HG02763 (cell line): ENCODE data around the gene ULK1.

Experiments
- ATAC-seq: cut with Tn5 transposase; IDR thresholded peaks from one replicate; pipeline ENCODE4 v1.9.1; 2021; ENCODE audit warnings: mild to moderate bottlenecking, moderate library complexity; ENCODE audit not compliant: unreplicated experiment

The ULK1 gene

DNA sequence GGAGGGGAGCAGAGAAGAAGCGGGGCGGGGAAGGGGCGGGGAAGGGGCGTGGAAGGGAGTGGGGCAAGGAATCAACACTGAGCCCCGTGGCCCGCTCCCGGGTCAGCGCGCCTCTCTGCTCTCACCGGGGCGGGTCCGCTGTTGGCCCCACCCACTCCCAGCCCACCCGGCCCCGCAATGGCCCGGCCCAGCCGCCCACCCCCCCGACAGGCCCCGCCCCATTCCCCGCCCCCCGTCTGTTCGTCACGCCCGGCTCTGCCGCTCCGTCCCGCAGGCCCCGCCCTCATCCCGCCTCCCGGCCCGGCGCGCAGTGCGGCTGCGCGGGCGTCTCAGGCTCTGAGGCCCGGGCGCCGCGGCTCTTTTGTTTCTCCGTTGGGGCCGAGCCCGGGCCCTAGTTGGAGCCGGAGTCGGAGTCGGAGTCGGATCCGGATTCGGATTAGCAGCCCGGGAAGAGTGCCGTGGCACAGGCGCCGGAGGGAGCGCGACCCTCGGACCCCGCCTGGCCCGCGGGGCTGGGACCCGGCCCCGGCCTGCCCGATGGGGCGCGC, at the start of gene ULK1:
Gene ULK1, plus strand, starts transcription at position 310 of the 548 bp plus-strand sequence. CDS start 380 bp downstream, outside the sequence.
- peak; percentile 79 for ATAC-seq

DNA sequence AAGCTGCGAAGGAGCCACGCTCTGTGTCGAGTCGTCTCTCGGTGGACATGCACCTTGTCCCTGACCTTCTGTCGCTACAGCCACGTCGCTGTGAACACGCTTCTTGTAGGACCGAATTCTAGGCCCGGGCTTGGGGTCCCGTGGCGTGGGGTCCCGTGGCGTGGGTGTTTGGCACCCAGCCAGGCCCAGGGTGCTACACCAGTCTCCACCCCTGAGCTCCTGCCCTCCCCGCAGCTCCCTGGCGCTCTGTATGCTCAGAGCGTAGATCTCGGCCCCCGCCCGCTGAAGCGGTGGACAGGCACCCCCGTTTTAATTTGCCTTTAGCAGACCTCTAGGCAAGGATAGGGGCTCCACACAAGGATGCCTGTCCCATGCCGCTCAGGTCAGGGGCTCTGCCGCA, 49.8 kb upstream of the ULK1 start:
- no peak for ATAC-seq

DNA sequence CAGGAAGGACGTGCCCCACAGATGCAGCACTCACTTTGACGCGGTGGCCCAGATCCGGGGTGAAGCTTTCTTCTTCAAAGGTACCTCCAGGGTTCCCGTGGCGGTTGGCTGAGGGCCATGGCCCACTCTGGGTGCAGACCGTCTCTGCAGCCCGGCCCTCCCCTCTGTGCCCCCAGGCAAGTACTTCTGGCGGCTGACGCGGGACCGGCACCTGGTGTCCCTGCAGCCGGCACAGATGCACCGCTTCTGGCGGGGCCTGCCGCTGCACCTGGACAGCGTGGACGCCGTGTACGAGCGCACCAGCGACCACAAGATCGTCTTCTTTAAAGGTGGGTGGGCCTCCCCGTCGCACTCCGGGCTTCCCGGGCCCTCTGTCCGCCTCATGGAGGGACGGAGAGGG, 49.3 kb upstream of the ULK1 start:
- ATAC-seq, result no peak

DNA sequence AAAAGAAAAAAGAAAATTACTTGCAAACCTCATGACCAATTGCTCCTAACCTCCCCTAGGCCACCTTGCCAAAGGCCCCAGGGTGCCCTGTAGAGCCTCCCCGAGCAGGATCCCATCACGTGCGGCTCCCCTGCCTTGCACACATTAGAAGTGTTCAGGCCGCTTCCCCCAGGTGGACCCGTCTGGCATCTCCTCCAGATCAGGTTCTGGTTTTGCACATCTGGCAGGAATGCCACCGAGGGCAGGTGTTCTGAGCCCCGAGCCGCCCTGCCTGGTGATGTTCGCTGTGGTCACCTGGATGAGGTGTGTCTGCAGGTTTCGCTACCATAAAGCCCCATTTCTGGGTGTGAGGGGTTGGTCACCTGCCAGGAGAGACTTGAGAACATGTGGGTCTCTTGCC, 47.0 kb upstream of the ULK1 start:
- ATAC-seq, result no peak

DNA sequence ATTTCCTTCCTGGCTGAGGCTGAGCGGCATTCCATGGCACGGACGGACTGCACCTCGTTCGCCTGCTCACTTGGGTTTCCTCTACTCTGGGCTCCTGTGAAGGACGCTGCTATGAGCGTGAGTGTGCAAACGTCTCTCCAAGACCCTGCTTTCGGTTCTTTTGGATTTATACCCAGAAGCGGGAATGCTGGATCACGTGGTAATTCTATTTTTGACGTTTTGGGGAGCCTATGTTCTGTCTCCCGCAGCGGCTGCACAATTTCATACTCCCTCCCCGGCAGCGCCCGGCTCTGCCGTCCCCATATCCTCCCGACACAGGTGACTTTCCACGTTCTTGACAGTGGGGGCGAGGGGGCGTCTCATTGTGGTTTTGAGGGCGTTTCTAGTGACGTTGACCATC, 45.7 kb upstream of the ULK1 start:
- no peak for ATAC-seq

DNA sequence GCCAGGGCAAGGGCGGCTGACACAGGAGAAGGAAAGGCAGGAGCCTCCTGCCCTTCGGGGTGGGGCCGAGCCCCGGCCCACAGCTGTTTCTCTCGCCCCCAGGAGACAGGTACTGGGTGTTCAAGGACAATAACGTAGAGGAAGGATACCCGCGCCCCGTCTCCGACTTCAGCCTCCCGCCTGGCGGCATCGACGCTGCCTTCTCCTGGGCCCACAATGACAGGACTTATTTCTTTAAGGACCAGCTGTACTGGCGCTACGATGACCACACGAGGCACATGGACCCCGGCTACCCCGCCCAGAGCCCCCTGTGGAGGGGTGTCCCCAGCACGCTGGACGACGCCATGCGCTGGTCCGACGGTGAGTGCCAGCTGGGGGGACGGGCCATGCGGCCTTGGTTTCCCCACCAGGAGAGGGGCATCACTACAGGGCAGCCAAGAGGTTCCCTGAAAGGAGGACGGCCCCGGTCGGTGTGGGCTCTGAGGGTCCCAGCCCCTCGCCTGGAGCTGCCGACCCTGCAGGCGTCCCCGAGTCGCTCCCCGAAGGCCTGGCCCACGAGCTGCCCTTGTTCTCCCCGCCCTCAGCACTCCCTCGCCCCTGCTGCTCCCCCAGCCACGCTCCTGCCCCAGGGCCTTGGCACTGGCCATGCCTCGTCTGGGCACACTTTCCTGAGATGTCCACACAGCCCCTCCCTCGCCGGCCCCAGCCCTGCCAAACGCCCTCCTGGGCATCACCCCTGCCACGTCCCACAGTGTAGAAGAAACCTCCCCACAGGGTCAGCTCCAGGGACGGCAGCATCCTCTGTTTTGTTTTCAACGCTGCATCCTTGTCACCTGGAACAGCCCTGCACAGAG, 44.5 kb upstream of the ULK1 start:
- ATAC-seq, result no peak

DNA sequence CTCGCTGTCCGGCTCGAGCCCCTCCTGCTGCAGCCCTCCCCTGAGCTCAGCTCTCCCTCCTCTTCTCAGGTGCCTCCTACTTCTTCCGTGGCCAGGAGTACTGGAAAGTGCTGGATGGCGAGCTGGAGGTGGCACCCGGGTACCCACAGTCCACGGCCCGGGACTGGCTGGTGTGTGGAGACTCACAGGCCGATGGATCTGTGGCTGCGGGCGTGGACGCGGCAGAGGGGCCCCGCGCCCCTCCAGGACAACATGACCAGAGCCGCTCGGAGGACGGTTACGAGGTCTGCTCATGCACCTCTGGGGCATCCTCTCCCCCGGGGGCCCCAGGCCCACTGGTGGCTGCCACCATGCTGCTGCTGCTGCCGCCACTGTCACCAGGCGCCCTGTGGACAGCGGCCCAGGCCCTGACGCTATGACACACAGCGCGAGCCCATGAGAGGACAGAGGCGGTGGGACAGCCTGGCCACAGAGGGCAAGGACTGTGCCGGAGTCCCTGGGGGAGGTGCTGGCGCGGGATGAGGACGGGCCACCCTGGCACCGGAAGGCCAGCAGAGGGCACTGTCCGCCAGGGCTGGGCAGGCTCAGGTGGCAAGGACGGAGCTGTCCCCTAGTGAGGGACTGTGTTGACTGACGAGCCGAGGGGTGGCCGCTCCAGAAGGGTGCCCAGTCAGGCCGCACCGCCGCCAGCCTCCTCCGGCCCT, 43.4 kb upstream of the ULK1 start:
- ATAC-seq, result no peak

DNA sequence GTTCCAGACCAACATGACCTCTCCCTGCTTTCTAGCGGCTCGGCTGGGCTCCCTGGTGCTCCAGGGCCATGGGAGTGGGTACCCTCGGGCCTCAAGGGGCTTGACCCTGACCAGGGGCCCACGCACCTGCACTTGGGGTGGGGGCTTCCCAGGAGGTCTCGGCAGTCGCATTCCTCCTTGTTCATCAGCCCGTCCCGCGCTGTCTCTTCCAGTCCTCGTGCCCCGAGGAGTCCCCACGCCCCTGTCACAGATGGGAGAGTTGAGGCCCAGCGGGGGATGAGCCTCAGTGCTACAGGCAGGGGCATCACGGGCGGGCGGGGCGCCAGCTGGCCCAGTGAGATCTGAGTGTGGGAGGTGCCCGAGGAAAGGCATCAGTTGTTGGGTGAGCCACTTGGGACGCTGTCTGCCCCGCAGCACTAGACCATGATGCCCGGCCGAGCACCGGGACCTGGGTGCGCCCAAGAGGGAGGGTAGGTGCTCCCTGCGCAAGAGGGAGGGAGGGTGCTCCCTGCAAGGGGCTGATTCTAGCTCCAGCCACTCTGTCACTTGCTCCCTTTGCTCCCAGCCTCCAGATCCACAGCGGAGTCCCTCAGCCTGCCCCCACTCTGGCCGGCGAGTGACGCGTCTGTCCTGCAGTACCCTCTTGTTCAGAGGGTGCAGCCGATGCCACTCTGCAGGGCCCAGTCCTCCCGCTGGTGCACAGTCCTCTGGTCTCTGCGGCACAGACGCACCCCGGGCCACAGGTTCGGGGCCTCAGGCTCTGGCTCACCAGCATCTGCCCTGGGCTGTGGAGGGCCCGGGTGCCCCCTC, 42.5 kb upstream of the ULK1 start:
- ATAC-seq, result no peak

DNA sequence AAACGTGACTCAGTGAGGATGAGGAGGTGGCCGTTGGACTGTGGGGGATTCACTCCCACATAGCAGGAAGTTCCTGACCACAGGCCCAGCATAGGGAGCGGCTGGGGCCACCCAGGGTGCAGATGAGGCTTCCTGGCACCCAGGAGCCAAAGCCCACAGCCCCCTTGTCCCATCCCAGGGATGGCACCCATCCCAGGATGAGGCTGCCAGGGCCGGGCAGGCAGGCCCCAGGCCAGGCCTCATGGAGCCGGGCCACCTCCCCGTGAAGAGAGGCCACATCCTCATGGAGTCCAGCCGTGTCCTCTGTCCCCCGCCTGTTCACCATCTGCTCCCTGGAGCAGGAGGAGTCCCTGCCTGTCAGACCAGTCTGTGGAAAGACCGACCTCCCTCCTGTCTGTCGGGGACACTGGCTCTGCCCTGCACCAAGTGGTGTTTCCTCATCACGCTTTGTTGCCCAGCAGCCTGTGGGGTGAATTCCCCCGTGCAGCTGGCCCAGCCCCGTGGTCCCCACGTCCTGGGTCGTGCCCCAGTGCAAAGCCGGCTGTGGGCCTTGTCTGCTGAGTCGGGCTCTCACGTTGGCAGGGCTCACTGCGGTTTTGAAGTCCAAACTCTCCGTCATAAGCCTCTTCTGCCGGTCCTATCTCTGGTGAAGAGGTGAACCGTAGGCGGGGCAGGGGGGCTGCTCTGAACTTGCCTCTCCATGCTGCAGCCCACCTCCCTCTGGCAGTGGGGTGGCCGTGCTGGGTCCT, 41.7 kb upstream of the ULK1 start:
- ATAC-seq, result no peak

DNA sequence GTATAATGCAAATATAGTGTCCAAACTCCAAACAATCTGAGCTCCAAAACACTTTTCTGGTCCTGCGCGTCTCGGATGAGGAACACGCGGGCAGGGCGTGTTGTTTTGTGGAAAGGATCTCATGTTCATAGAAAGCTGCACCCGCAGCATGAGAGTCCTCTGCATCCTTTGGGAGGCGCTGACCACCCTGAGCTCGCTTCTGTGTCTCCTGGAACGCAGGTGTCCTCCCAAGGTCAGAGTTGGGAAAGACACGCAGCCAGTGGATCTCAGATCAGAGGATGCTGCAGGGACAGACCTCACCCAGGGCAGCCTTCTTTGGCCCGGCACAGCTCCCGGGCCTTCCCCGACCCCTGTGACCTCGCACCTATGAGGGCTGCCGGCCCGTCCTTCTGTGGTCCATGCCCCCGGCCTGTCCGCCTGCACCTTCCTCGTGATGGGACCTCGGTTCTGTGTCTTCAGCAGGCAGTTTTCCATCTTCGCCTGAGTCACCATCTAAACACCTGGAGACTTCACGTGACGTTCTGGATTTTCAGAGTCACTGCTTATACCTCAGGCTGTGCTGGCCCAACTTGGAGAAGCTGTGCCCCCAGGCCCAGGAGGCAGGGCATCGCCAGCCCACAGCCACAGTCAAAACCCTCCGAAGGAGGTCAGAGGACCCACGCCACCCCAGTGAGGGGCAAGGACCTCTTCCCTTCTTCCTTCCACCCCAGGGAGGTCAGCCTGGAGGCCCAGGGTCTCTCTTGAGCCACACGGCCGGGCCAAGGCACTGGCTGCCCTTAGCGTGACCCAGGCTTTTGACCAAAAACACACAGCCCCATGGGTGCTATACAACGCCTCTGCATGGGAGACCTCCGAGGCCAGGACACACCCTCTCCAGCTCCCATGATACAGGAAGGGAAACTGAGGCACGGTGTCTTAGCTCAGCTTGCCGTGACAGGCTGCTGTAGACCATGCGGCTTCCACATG, 40.3 kb upstream of the ULK1 start:
- no peak for ATAC-seq

DNA sequence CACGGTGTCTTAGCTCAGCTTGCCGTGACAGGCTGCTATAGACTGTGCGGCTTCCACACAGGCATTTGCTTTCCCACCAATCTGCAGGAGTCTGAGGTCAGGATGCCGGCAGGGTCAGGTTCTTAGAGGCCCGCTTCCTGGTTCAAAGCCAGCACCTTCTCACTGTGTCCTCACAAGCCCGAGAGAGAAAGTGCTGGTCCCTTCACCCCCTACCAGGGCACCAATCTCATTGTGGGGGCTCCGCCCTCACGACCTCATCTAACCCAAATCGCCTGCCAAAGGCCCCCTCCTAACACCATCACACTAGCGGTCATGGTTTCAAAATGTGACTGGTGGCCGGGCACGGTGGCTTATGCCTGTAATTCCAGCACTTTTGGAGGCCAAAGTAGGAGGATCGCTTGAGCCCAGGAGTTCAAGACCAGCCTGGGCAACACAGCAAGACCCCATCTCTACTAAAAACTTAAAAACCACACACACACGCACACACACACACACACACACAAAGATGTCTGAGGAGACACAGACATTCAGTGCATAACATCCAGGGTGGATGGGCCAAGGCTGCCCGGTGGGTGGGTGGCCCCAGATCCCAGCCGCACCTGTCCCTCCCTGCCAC, 39.5 kb upstream of the ULK1 start:
- no peak for ATAC-seq

DNA sequence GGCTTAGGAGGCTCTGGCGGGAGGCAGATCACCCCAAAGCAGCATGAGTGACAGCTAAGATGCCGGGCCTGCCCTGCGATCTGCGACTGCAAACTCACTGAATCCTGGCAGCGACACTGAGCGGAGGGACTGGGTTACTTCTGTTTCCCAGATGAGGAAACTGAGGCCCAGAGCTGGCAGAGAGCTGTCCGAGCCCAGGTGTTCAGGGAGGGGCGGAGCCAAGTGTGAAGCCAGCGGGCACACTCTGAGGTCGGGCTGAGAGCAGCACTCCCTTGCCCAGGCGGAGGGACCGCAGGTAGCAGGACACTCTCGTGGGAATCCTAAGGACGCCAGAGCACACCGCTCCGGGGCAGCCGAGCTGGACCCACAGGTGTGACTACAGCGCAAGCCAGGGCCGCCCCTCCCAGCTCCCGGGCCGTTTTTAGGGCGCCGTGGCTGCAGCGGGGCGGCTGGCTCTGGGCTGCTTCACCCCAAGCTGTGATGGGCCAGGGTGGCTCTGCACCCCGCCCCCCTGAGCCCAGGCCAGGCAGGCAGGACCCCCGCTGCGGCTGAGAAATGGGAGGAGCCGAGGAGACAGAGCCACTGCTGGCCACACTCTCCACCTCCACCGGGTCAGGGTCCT, 38.8 kb upstream of the ULK1 start:
- no peak for ATAC-seq

DNA sequence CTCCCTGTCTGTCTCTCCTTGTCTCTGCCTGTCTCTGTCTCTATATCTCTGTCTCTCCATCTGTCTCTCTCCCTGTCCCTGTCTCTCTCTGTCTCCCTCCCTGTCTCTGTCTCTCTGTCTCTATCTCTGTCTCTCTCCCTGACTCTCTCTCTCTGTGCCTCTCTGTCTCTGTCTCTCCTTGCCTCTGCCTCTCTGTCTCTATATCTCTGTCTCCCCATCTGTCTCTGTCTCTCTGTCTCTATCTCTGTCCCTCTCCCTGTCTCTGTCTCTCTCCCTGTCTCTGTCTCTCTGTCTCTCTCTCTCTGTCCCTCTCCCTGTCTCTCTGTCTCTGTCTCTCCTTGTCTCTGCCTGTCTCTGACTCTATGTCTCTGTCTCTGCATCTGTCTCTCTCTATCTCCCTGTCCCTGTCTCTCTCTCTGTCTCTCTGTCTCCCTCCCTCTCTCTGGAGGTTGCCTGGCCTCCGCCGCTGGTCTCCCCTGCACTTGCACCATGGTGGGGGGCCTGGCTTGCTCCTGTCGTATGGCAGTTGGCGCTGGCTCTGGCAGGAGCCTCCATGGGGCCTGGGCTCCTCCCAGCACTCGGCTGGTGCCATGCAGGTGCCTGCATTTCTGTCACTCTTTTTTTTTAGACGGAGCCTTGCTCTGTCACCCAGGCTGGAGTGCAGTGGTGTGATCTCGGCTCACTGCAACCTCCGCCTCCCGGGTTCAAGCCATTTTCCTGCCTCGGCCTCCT, 37.9 kb upstream of the ULK1 start:
- ATAC-seq, result no peak

DNA sequence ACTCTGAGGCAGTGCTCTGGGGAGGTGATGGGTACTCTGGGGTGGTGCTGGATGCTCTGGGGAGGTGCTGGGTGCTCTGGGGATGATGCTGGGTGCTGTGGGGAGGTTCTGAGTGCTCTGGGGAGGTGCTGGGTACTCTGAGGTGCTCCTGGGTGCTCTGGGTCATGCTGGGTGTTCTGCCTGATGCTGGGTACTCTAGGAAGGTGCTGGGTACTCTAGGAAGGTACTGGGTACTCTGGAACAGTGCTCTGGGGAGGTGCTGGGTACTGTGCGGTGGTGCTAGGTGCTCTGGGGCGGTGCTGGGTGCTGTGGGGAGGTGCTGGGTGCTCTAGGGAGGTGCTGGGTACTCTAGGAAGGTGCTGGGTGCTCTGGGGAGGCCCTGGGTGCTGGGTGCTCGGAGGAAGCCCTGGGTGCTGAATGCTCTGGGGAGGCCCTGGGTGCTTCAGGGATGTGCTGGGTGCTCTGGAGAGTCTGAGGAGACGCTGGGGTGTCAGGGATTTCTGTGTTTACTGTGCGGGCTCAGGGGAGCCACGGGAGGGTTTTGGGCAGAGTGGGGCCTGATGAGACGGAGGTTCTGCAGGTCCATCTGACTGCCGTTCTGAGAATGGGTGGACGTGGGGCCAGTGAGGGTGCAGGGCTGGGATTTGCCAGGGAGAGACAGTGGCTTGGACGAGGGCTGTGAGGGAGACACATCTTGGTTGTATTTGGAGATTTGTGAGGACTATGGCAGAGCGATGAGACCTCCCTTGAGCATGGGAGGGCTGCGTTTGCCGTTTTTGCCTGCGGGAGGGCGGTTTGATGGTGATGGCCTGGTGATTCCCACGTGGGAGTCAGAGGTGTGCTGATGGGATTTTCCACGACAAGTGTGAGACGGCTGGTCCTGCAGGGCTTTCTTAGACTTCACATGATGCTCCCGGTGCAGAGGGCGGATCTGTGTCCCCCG, 36.2 kb upstream of the ULK1 start:
- ATAC-seq, result no peak

DNA sequence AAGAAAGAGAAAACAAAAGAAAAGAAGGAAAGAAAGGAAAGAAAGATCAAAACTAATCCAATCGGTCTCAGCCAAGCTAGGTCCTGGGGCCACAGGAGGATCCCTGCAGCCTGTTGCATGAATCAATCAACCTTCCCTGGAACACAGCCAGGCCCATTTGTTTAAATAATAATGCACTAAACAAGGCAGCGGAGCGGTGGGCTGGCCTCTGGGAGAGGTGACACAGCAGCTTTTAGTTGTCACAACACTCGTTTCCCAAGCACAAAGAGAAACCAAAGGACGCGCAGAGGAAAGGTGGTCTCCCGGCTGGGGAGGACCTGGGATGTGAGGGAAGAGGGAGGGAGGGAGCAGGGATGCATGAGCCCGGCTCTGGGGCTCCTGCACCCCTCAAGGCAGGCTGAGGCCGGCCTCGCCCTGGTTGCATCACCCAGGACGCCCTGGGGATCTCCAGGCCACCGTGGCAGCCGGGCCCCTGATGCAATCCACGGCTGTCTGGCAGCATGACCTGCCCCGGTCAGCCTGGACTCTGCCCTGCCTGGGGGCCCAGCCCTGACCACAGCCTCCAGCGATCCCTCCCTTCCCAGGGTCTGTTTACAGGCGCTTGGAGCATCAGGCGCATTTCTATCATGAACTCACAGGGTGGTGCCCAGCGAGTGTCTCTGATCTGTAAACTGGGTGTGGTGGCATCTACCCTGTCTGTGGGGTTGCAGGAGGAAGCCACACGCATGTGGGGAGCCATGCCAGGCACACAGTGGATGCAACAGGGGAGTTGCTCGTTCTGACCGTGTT, 33.8 kb upstream of the ULK1 start:
- no peak for ATAC-seq
